ENCODE measurements around the gene SLC25A44.

DNA sequence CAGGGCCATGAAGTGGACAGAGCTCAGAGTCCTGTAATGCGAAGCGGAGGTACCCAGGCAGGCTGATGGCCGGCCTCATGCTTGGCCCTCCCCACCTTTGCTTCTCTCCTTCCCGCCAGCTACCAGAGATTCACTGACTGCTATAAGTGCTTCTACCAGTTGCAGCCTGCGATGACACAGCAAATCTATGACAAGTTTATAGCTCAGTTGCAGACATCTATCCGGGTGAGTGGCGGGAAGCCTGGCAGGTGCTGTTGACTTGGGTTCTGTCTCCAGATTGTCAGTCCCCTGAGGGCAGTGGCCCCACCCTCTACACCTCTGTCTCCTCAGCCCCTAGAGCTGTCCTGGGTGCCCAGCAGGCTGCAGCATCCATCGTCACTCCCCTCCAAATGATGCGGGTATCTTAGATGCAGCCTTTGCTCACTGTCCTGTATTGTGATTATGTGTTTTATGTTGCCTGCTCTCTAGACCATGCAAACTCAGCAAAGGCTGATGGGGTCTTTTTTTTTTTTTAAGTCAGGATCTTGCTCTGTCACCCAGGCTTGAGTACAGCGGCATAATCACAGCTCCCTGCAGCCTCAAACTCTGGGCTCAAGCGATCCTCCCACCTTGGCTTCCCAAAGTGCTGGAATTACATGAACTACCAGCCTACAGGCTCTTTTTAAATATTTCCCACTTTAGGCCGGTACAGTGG, 38.4 kb downstream of the SLC25A44 start:
- TF ChIP-seq, protein P1, sequence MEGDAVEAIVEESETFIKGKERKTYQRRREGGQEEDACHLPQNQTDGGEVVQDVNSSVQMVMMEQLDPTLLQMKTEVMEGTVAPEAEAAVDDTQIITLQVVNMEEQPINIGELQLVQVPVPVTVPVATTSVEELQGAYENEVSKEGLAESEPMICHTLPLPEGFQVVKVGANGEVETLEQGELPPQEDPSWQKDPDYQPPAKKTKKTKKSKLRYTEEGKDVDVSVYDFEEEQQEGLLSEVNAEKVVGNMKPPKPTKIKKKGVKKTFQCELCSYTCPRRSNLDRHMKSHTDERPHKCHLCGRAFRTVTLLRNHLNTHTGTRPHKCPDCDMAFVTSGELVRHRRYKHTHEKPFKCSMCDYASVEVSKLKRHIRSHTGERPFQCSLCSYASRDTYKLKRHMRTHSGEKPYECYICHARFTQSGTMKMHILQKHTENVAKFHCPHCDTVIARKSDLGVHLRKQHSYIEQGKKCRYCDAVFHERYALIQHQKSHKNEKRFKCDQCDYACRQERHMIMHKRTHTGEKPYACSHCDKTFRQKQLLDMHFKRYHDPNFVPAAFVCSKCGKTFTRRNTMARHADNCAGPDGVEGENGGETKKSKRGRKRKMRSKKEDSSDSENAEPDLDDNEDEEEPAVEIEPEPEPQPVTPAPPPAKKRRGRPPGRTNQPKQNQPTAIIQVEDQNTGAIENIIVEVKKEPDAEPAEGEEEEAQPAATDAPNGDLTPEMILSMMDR (conservative IDR thresholded peaks at IDR 0.05; ENCODE audit: low read length): no peak
- TF ChIP-seq EZH2phosphoT487 (IDR thresholded peaks at IDR 0.05; ENCODE audit: borderline replicate concordance): no peak
